ENCODE data around the gene TNRC6C.

The TNRC6C gene

GRCh38 chr17:78148286-78149016 lies 189.9 kb downstream of the TNRC6C start:
- DNase-seq = no peak

- DNase-seq = no peak
Observed at GRCh38 chr17:78151514-78152008, 193.1 kb downstream of the TNRC6C start.

DNA sequence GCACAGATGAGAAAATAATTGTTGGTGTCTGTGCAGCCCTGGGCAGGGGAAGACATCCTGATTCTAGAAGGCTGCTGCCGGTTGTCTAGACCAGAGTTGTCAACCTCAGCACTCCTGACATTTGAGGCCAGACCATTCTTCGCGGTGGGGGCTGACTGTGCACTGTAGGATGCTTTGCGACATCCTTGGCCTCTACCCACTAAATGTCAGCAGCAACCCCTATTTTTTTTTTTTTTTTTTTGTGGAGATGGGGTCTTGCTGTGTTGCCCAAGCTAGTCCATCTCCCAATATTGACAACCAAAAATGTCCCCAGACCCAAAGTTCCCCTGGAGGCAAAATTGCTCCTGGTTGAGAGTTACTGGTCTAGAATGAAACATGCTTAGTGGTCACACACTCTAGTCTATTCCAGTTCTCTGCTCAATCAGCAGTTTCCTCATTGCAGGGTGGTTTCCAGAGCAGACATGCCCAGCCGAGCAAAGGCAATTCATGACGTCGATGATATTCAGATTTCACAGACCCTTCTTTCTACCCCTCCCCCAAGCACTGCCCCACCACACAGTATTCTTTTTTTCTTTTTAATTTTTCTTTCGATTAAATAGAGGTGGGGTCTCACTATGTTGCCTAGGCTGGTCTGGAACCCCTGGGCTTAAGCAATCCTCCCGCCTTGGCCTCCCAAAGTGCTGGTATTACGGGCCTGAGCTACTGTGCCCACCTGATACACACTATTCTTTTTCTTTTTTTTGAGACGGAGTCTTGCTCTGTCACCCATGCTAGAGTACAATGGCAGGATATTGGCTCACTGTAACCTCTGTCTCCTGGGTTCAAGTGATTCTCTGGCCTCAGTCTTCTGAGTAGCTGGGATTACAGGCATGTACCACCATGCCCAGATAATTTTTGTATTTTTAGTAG lies 196.7 kb downstream of the TNRC6C start:
- DNase-seq = no peak
